A549 (cell line): Measurements from ENCODE around the gene ATP5F1D. TPM values are rescaled to one million over a fixed set of nuclear protein-coding genes. Genes with fewer than 3 reads are reported as not detected.

Experiments used
- CBX8 ChIP-seq: fragments of 200-600 bp; sonication (generic); IDR thresholded peaks from 2 replicates; pipeline ENCODE4 v1.6.1; 2016
- CEBPB ChIP-seq, 2 experiments: fragments of >200 bp in 1 of 2; sonication (Bioruptor Twin) in 1 of 2; formaldehyde crosslinking in 1 of 2; IDR thresholded peaks; 2 replicates each; pipeline ENCODE4 v1.6.1; 2012 to 2016
- CHD4 ChIP-seq: fragments of 200-600 bp; sonication (generic); IDR thresholded peaks from 2 replicates; pipeline ENCODE4 v1.6.1; 2016; ENCODE audit warnings: antibody characterized with exemption, mild to moderate bottlenecking, borderline replicate concordance
- EHMT2 ChIP-seq: fragments of 200-600 bp; sonication (generic); IDR thresholded peaks from 2 replicates; pipeline ENCODE4 v1.6.1; 2016; ENCODE audit warnings: antibody characterized with exemption, low read depth, mild to moderate bottlenecking, moderate library complexity
- FOSB ChIP-seq: fragments of 250-450 bp; sonication (Bioruptor Pico); IDR thresholded peaks from 2 replicates; pipeline ENCODE4 v1.5.0; 2020; ENCODE audit warnings: mild to moderate bottlenecking, moderate library complexity
- FOSL2 ChIP-seq, 2 experiments: fragments of 450-650 bp in 1 of 2; fragments of >200 bp in 1 of 2; sonication (Bioruptor Twin) in 1 of 2; formaldehyde crosslinking; IDR thresholded peaks; 2 replicates each; pipeline versions ENCODE4 v1.5.0 to v1.6.1; 2016 to 2020; ENCODE audit warnings: mild to moderate bottlenecking in 1 of 2, moderate library complexity in 1 of 2
- HEYL ChIP-seq: fragments of 250-450 bp; sonication (Bioruptor Pico); IDR thresholded peaks from 2 replicates; pipeline ENCODE4 v1.8.0; 2021; ENCODE audit warnings: mild to moderate bottlenecking, moderate library complexity
- HOXA7 ChIP-seq: fragments of 250-450 bp; sonication (Bioruptor Pico); IDR thresholded peaks from 2 replicates; pipeline ENCODE4 v1.5.0; 2020; ENCODE audit warnings: mild to moderate bottlenecking, moderate library complexity
- HOXB13 ChIP-seq: fragments of 250-450 bp; sonication (Bioruptor Pico); IDR thresholded peaks from 2 replicates; pipeline ENCODE4 v1.5.0; 2020; ENCODE audit warnings: low read depth, mild to moderate bottlenecking, moderate library complexity
- JUN ChIP-seq, 2 experiments: fragments of >200 bp; sonication (Bioruptor Twin); formaldehyde crosslinking; IDR thresholded peaks; 2 replicates in 1 of 2; 3 replicates in 1 of 2; pipeline ENCODE4 v1.6.1; 2016 to 2017
- JUNB ChIP-seq: fragments of >200 bp; sonication (Bioruptor Twin); formaldehyde crosslinking; IDR thresholded peaks from 2 replicates; pipeline ENCODE4 v1.6.1; 2016
- KDM5A ChIP-seq: fragments of 200-600 bp; sonication (generic); IDR thresholded peaks from 2 replicates; pipeline ENCODE4 v1.6.1; 2016; ENCODE audit warnings: antibody characterized with exemption, mild to moderate bottlenecking
- MYC ChIP-seq: IDR thresholded peaks from 2 replicates; pipeline ENCODE4 v1.6.1; 2012; ENCODE audit warnings: mild to moderate bottlenecking, inconsistent platforms, low read length, improper control_type of control experiment, borderline replicate concordance
- NPAS2 ChIP-seq: fragments of 250-450 bp; sonication (Bioruptor Pico); IDR thresholded peaks from 2 replicates; pipeline ENCODE4 v1.8.0; 2022; ENCODE audit warnings: mild to moderate bottlenecking, moderate library complexity, borderline replicate concordance
- NR3C1 ChIP-seq: fragments of >200 bp; sonication (Bioruptor Twin); formaldehyde crosslinking; IDR thresholded peaks from 3 replicates; pipeline ENCODE4 v1.6.1; 2017
- PHF8 ChIP-seq: fragments of 200-600 bp; sonication (generic); IDR thresholded peaks from 2 replicates; pipeline ENCODE4 v1.6.1; 2016; ENCODE audit warnings: low read depth, mild to moderate bottlenecking, antibody characterized with exemption, moderate library complexity, borderline replicate concordance
- RAD21 ChIP-seq, 2 experiments: fragments of >200 bp in 1 of 2; sonication (Bioruptor Twin) in 1 of 2; formaldehyde crosslinking in 1 of 2; IDR thresholded peaks in 1 of 2; conservative IDR thresholded peaks in 1 of 2; 2 replicates in 1 of 2; 3 replicates in 1 of 2; pipeline ENCODE4 v1.6.1; 2012 to 2018; ENCODE audit warnings: inconsistent platforms in 1 of 2
- RARB ChIP-seq: fragments of 250-450 bp; sonication (Bioruptor Pico); IDR thresholded peaks from 2 replicates; pipeline ENCODE4 v1.8.0; 2021; ENCODE audit warnings: mild to moderate bottlenecking, moderate library complexity
- RNF2 ChIP-seq: fragments of 200-600 bp; sonication (generic); IDR thresholded peaks from 2 replicates; pipeline ENCODE4 v1.6.1; 2016; ENCODE audit warnings: low read depth, mild to moderate bottlenecking, antibody characterized with exemption, moderate library complexity, borderline replicate concordance
- TFCP2L1 ChIP-seq: fragments of 250-450 bp; sonication (Bioruptor Pico); IDR thresholded peaks from 2 replicates; pipeline ENCODE4 v1.5.0; 2021; ENCODE audit warnings: mild to moderate bottlenecking
- ZC3H11A ChIP-seq: fragments of 450-650 bp; IDR thresholded peaks from 2 replicates; pipeline ENCODE4 v1.6.1; 2014; ENCODE audit warnings: antibody characterized with exemption, mild to moderate bottlenecking
- ZNF302 ChIP-seq: fragments of 250-450 bp; sonication (Bioruptor Pico); IDR thresholded peaks from 2 replicates; pipeline ENCODE4 v1.9.0; 2021; ENCODE audit warnings: inconsistent platforms, mild to moderate bottlenecking, moderate library complexity
- polyA plus RNA-seq, 4 experiments: library from polyadenylated mRNA; depleted of rRNA in 3 of 4; stranded (reverse); fragments of >200 nt; fragmentation: RNase III in 1 of 4; extraction: RNeasy Plus Mini Kit Qiagen cat#74134 plus additional on column Dnase treatment in 1 of 4; gene quantifications; 2 replicates in 3 of 4; 3 replicates in 1 of 4; pipeline ENCODE4 v1.2.3, GENCODE V29; 2011 to 2017
- TF ChIP-seq, protein P1 (sequence below): IDR thresholded peaks from 2 replicates; pipeline ENCODE4 v1.6.1; 2012
- TF ChIP-seq, protein P2 (sequence below): fragments of >200 bp; sonication (Bioruptor Twin); formaldehyde crosslinking; IDR thresholded peaks from 2 replicates; pipeline ENCODE4 v1.6.1; 2016
- TF ChIP-seq, protein P3 (sequence below): IDR thresholded peaks from 2 replicates; pipeline ENCODE4 v1.6.1; 2012; ENCODE audit warnings: low read depth, borderline replicate concordance
- TF ChIP-seq, protein P4 (sequence below): fragments of 200-600 bp; sonication (generic); IDR thresholded peaks from 2 replicates; pipeline ENCODE4 v1.6.1; 2016; ENCODE audit warnings: antibody characterized with exemption, mild to moderate bottlenecking, moderate library complexity
- TF ChIP-seq, protein P5 (sequence below): fragments of 450-650 bp; IDR thresholded peaks from 2 replicates; pipeline ENCODE4 v1.6.1; 2014; ENCODE audit warnings: antibody characterized with exemption

Gene ATP5F1D
- polyA plus RNA-seq, 2 of the 4 experiments (the other 2 are of a cell fraction), result 28.7 to 96.9 TPM

DNA sequence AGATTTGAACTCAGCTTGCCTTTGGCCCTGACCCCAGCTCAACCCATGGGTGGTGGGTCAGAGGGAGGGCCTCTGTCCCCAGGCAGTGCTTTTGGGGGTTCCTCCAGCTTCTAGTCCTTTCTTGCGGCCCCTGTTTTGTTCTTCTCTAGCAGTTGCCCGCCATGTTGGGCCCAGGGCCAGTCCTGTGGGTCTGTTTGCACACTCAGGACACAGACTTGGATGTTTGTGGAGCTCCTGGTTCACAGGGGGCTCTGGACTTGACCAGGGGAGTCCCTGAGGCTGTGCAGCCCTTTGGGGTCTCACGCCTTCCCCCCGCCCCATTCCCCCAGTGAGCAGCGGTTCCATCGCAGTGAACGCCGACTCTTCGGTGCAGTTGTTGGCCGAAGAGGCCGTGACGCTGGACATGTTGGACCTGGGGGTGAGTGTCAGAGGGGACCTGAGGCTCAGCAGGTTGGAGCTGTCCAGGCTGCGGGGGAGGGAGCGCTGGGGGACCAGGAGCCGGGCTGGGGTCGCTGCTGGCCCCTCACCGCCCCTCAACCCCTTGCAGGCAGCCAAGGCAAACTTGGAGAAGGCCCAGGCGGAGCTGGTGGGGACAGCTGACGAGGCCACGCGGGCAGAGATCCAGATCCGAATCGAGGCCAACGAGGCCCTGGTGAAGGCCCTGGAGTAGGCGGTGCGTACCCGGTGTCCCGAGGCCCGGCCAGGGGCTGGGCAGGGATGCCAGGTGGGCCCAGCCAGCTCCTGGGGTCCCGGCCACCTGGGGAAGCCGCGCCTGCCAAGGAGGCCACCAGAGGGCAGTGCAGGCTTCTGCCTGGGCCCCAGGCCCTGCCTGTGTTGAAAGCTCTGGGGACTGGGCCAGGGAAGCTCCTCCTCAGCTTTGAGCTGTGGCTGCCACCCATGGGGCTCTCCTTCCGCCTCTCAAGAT, 2.5 kb downstream of the ATP5F1D start (continued):
- TF ChIP-seq PHF8 (no peak), RAD21 (conservative IDR thresholded peaks at IDR 0.05 in 1 of 2, IDR thresholded peaks at IDR 0.05 in 1 of 2) (peak; percentile 73 to 87), HEYL (CRISPR knock-in tag) (no peak), CHD4 (no peak), HOXB13 (CRISPR knock-in tag) (no peak), MYC (no peak), JUNB (no peak), JUN (IDR thresholded peaks at IDR 0.05) (0 out of 5 replicates have a peak, but pooled peaks of 1 of the 2 experiments have one; percentile 5), ZNF302 (no peak), KDM5A (no peak), FOSL2 (IDR thresholded peaks at IDR 0.05) (no peak), FOSL2 (CRISPR knock-in tag; IDR thresholded peaks at IDR 0.05) (no peak), TFCP2L1 (CRISPR knock-in tag) (no peak), CEBPB (IDR thresholded peaks at IDR 0.05) (0 out of 4 replicates have a peak, but pooled peaks of 1 of the 2 experiments have one; percentile 12), FOSB (CRISPR knock-in tag) (no peak), RNF2 (no peak), RARB (CRISPR knock-in tag) (no peak), NPAS2 (CRISPR knock-in tag) (no peak), EHMT2 (no peak), CBX8 (no peak), HOXA7 (no peak), NR3C1 (no peak), ZC3H11A (no peak)
- TF ChIP-seq, protein P1, sequence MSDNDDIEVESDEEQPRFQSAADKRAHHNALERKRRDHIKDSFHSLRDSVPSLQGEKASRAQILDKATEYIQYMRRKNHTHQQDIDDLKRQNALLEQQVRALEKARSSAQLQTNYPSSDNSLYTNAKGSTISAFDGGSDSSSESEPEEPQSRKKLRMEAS, result no peak
- TF ChIP-seq, protein P2, sequence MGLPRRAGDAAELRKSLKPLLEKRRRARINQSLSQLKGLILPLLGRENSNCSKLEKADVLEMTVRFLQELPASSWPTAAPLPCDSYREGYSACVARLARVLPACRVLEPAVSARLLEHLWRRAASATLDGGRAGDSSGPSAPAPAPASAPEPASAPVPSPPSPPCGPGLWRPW, result no peak
- TF ChIP-seq, protein P3, sequence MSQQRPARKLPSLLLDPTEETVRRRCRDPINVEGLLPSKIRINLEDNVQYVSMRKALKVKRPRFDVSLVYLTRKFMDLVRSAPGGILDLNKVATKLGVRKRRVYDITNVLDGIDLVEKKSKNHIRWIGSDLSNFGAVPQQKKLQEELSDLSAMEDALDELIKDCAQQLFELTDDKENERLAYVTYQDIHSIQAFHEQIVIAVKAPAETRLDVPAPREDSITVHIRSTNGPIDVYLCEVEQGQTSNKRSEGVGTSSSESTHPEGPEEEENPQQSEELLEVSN, result no peak
- TF ChIP-seq, protein P4, sequence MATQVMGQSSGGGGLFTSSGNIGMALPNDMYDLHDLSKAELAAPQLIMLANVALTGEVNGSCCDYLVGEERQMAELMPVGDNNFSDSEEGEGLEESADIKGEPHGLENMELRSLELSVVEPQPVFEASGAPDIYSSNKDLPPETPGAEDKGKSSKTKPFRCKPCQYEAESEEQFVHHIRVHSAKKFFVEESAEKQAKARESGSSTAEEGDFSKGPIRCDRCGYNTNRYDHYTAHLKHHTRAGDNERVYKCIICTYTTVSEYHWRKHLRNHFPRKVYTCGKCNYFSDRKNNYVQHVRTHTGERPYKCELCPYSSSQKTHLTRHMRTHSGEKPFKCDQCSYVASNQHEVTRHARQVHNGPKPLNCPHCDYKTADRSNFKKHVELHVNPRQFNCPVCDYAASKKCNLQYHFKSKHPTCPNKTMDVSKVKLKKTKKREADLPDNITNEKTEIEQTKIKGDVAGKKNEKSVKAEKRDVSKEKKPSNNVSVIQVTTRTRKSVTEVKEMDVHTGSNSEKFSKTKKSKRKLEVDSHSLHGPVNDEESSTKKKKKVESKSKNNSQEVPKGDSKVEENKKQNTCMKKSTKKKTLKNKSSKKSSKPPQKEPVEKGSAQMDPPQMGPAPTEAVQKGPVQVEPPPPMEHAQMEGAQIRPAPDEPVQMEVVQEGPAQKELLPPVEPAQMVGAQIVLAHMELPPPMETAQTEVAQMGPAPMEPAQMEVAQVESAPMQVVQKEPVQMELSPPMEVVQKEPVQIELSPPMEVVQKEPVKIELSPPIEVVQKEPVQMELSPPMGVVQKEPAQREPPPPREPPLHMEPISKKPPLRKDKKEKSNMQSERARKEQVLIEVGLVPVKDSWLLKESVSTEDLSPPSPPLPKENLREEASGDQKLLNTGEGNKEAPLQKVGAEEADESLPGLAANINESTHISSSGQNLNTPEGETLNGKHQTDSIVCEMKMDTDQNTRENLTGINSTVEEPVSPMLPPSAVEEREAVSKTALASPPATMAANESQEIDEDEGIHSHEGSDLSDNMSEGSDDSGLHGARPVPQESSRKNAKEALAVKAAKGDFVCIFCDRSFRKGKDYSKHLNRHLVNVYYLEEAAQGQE, result no peak
- TF ChIP-seq, protein P5, sequence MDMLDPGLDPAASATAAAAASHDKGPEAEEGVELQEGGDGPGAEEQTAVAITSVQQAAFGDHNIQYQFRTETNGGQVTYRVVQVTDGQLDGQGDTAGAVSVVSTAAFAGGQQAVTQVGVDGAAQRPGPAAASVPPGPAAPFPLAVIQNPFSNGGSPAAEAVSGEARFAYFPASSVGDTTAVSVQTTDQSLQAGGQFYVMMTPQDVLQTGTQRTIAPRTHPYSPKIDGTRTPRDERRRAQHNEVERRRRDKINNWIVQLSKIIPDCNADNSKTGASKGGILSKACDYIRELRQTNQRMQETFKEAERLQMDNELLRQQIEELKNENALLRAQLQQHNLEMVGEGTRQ, result no peak
